Stimulated activated naive CD4-positive, alpha-beta T cell (primary cell): Measurements from ENCODE around the gene HELZ.
"Not testable (repeated sequence)": the region's sequence is repeated elsewhere in the genome, so short reads cannot be mapped to it uniquely, and the experiment has no call there.

ENCODE experiments used
- DNase-seq, 6 experiments: peaks; one replicate each; lab custom pipeline; 2025; lab: John Stamatoyannopoulos, UW

Gene HELZ

GRCh38 chr17:67229109-67229955 is 15.7 kb downstream of the HELZ start:
- no peak for DNase-seq

GRCh38 chr17:67227488-67227887 is 17.5 kb downstream of the HELZ start:
- no peak for DNase-seq

GRCh38 chr17:67225316-67225715 is 19.7 kb downstream of the HELZ start:
- DNase-seq = no peak

DNA sequence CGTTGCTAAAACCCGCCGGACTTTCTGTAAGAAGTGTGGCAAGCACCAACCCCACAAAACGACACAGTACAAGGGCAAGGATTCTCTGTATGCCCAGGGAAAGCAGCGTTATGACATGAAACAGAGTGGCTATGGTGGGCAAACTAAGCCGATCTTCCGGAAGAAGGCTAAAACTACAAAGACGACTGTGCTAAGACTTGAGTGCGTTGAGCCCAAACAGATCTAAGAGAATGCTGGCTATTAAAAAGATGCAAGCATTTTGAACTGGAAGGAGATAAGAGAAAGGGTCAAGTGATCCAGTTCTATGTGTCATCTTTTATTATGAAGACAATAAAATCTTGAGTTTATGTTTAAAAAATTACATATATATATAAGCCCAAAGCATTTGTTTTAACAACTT is 20.3 kb downstream of the HELZ start:
- no peak for DNase-seq

GRCh38 chr17:67223924-67224323 is 21.1 kb downstream of the HELZ start:
- DNase-seq = no peak

DNA sequence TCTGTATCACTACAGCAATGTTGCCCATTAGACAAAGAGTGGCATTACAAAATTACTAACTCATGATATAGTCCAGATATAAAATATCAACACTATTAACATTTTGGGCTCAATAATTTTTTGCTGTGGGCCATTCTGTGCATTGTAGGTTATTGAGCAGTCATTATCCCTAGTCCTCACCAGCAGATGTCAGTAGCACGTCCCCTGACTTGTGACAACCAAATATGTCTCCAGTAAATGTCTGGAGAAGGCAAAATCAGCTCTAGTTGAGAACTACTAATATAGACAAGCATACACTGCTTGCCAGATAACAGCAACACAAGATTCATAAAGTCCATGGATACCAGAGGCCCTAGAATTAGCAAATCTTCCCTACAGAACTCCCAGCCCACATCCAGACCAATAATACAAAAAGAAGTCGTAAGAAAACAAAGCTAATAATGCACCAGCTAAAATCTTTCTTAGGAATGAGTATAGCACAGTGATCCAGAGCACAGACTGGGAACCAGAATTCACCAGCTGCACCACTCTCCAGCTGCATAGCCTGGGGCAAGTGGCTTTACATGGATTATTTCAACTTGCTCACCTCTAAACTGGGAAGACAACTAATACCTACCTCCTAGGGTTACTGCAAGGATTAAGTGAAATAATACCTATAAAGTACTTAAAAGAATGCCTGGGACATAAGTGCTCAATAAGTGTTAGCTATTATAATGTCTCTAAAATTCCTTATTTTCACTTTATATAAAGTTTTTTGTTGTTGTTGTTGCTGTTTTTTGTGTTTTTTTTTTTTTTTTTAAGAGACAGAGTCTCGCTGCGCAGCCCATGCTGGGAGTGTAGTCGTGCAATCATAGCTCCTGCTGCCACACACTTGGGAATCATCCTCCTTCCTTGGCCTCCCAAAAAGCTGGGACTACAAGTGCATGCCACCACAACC is 23.7 kb downstream of the HELZ start:
- DNase-seq = peak in 4 of 6 experiments; percentile 5 to 25 (median 10)

DNA sequence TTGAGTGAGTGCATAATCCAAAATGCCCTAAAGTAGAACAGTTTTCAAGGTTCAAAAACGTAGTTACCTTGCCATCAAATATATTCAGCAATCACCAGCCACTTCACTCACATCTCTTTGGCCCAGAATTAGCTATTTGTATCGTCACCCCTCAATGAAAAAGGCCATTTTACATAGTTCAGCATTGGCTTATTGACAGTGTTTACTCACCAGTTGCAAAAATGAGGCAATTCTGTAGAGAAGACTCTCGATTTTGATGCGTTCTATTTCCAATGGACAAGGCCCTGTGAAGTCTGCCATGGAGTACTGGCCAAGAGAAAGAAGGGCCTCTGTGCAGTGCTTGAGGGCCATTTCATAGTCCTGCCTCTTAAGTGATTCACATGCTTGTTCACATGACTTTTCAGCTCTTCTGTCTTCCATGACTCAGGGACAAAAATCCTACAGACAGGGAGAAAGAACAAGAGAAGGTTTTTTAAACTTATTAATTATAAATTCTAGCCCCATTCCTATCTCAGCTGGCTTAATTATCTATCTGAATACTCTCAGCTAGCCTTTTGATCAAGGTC is 26.5 kb downstream of the HELZ start:
- no peak for DNase-seq

- no peak for DNase-seq
These were observed 27.6 kb downstream of the HELZ start for GRCh38 chr17:67217446-67217845.

DNA sequence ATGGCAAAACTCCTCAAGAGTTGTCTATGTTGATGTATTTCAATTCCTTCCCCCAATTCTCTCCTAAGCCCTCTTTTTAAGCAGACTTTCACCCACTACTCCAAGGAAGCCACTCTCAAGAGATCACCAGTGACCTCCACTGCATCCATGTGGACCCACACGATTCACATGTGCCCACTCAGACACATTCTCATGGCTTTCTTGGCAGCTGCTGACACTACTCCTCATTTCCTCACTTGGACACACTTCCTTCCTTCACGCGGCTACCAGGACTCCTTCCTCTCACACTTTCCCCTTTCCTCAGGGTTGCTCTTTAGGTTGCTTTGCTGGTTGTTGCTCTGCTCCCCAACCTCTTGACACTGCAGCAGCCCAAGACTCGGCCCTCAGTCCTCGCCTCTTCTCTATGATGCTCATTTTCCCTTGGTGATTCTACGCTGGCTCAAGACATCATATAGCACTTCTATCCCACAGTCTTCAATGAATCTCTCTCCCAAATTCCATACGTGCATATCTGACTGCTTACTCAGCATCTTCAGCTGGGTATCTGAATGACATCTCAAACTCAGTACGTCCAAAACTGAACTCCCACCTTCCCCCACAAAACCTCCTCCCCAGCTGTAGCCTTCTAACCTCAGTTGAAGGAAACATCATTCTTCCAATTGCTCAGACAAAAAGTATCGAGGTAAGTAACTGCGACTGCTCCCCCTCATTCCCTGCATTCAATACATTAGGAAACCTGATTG is 28.2 kb downstream of the HELZ start:
- no peak for DNase-seq

DNA sequence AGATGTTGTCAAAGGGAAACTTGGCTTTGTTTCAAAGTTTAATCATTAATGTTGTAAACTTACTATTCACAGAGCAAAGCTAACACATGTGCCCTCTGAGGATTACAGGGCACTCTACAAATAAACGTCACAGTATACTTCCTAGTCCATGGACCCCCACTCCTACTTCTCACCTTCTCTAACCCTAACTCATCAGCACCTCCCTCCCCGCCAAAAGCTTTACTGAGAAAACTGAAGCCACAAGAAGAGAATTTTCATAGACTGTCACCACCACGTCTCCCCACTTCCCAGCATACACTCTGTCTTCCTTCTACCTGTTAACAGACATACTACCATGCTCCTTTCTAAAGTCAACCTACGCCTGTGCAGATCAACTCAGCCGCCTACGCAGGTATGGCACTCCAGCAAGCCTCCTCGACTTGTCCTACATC is 29.0 kb downstream of the HELZ start:
- no peak for DNase-seq

DNA sequence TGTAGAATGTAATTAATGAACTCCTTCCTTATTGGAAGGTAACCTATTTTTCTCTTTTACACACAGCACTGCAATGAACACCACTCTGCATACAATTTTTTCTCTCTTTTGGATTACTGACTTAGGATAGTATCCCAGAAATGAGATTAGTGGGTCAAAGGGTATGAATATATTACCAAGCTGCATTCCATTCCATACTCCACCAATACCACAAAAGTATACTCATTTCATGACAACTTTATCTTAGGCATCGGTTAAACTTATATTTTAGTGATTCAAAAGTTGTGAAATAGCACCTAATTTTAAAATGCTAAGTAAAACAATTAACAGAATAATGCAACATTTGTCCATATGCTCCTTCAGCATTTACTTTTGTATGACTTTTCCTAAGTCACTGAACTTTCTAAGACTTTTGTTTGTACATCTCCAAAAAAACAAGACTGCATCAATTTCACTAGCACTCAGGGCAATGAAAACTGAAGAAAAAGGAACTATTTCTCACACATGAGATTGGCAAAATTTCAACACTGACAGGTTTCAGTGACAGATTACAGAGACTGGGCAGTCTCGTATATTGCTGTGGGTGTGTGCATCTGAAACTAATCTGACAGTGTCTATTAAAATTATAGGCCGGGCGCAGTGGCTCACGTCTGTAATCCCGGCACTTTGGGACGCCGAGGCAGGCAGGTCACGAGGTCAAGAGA is 32.1 kb downstream of the HELZ start:
- no peak for DNase-seq

DNA sequence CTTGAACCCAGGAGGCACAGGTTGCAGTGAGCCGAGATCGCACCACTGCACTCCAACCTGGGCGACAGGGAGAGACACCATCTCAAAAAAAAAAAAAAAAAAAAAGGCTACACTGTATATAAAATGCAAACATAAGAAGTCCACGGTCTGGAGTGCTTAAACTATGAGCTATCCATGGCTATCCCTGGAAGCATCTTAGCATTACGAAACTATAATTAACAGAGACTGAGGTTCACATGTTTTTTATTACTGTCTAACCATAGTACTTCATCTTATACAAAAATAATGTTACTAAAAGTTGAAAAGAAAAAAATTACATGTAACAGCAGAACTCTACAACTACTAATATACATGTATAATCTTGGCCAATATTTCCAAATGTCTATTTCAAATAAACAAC is 32.8 kb downstream of the HELZ start:
- DNase-seq = no peak

DNA sequence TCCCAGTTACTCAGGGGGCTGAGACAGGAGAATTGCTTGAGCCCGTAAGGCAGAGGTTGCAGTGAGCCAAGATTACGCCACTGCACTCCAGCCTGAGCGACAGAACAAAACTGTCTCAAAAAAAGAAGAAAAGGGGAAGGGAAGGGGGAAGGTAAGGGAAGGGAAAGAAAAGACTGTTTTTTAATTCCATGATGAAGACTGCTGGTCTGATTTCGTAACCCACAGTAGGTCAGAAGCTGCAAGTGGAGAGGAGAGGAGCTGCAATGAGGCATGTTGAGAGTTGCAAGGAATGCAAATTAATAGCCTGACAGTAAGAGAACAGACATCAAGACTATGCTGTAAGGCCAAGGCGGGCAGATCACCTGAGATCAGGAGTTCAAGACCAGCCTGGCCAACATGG is 33.3 kb downstream of the HELZ start:
- DNase-seq = no peak

DNA sequence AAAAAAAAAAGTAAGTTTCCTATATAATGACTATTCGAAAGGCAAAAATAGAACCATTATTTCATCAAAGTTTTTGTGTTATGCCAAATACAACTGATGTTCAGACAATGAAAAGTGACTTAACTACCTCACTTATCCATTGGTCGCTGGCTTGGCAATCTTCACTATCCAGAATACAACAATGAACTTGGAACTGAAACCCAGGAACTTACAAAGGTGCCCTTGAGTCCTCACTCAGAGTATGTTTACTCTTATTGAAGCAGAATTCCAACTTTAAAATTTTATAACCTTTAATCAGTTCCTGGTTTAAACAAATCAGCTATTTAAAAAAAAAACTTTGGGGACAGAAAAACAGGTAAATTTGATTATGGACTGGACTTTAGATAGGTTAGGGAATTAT is 34.1 kb downstream of the HELZ start:
- no peak for DNase-seq

- DNase-seq = no peak
These were observed 36.8 kb downstream of the HELZ start for GRCh38 chr17:67208232-67208631.

DNA sequence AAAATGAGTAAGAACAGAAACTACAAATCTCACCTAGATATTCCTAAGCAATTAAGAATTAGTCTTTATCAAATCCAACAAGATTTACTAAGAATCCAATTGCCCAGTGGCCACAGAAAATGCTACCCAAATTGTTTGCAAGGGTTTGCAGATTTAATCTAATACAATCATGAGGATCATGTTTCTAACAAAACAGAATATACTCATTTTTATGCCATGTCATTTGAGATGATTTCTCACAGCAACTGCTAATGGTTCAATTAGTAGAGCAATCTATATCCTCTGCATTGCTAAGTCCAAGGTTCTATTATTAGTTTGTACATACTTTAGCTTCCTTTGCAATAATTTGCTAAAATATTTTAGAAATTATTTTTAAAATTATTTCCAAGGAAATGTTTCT is 41.2 kb downstream of the HELZ start:
- no peak for DNase-seq

DNA sequence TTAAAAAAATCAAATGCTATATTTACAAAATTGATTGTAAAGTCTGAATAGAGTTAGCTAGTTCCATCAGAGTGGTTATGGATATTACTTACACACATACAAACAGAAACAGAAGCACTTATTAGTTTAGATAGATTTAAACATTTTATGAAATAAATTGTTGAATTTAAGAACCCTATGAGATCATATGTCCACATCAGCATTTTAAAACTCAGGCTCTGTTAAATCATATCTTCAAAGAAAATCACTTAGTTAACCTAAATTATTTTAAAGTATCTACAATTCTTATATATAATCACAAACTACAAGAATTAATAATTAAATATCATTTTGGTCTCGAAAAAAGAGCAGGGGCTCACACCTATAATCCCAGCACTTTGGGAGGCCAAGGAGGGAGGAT is 42.5 kb downstream of the HELZ start:
- no peak for DNase-seq

GRCh38 chr17:67200727-67201301 is 44.2 kb downstream of the HELZ start:
- DNase-seq = no peak

GRCh38 chr17:67198131-67198530 is 46.9 kb downstream of the HELZ start:
- no peak for DNase-seq

- not testable (repeated sequence) for DNase-seq
These were observed 48.0 kb downstream of the HELZ start for GRCh38 chr17:67197023-67197422.

GRCh38 chr17:67196422-67196821 is 48.6 kb downstream of the HELZ start:
- no peak for DNase-seq
